Memory B cell (primary cell): ENCODE measurements around the gene TTC33.
A peak's percentile ranks its signal among the peaks of the same experiment; 100 is the strongest.
"Not testable (repeated sequence)": the region's sequence is repeated elsewhere in the genome, so short reads cannot be mapped to it uniquely, and the experiment has no call there.

Source experiments
- ATAC-seq: fragments of 150-1000 bp; cut with Tn5 transposase; 2 replicates; pipeline ENCODE4 v1.10.0; 2021; ENCODE audit warnings: low read depth, mild to moderate bottlenecking, moderate library complexity
- DNase-seq, 2 donors: peaks; one replicate each; pipeline ENCODE4 v3.0.0; 2022; ENCODE audit warnings: low spot score in 2 of 2
- H3K27ac Mint-ChIP-seq: one replicate; pipeline ENCODE4 v1.8.0; 2022; ENCODE audit warnings: mild to moderate bottlenecking, moderate library complexity, mixed read lengths
- H3K27me3 Mint-ChIP-seq: one replicate; pipeline ENCODE4 v1.8.0; 2022; ENCODE audit warnings: mixed read lengths
- H3K36me3 Mint-ChIP-seq: one replicate; pipeline ENCODE4 v1.8.0; 2022; ENCODE audit warnings: mild to moderate bottlenecking, mixed read lengths
- H3K4me1 Mint-ChIP-seq: one replicate; pipeline ENCODE4 v1.8.0; 2022; ENCODE audit warnings: mixed read lengths
- H3K4me3 Mint-ChIP-seq: one replicate; pipeline ENCODE4 v1.8.0; 2022; ENCODE audit warnings: mild to moderate bottlenecking, moderate library complexity, mixed read lengths
- H3K9me3 Mint-ChIP-seq: one replicate; pipeline ENCODE4 v1.8.0; 2022; ENCODE audit warnings: mixed read lengths

Gene TTC33

GRCh38 chr5:40601198-40601868, 154.4 kb downstream of the TTC33 start:
- peaks cover 1% of the 10 kb centered on the region for H3K9me3 Mint-ChIP-seq
- H3K4me1 Mint-ChIP-seq, result peaks cover 23% of the 10 kb centered on the region
- H3K4me3 Mint-ChIP-seq, result no peak overlapping the region
- no peaks in the 10 kb centered on the region for H3K27me3 Mint-ChIP-seq
- H3K27ac Mint-ChIP-seq, result no peak overlapping the region
- ATAC-seq, result no peak
- no peak for DNase-seq
- H3K36me3 Mint-ChIP-seq, result no peaks in the 10 kb centered on the region

DNA sequence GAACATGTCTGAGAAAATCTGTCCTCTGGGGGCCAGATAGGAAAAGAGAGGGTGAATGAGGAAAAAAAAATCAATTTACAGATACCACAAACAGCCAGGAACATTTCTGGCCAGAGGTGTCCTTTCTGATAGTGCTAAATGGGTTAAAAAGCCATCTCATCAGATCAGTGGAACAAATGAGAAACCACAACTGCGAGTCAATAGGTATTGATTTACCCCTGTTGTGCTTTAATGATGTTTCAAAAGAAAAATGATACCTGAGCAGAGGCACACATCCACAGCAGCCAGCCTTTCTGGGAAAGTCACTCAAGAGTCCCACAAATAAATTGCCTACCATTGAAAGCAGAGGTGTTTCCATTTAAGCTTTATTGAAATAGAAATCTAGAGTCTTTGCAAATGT, 155.4 kb downstream of the TTC33 start:
- Mint-ChIP-seq H3K4me1 (peaks cover 16% of the 10 kb centered on the region), H3K9me3 (peaks cover 1% of the 10 kb centered on the region), H3K4me3 (no peak overlapping the region), H3K27me3 (no peaks in the 10 kb centered on the region), H3K27ac (no peak overlapping the region), H3K36me3 (no peaks in the 10 kb centered on the region)
- ATAC-seq, result no peak
- no peak for DNase-seq

DNA sequence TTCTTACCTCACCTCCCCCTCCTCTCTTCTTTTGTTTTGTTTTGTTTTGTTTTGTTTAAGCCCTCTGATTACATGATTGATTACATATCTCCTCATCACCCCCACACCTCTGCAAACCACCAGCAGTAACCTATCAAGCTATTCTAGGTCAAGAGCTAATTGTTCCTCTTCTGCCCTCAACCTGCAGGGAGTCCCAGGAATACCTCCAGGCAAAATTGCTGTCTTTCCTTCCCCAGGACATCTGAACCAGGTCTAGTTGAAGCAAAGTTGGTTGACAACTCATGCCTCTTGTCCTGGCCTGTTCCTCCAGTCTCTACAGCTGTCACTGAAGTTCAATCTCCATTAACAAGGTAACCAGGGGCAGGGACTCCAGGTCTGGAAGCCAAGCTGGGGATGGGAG, 156.1 kb downstream of the TTC33 start:
- no peak for DNase-seq
- no peak for ATAC-seq
- Mint-ChIP-seq H3K9me3 (peaks cover 1% of the 10 kb centered on the region), H3K36me3 (no peaks in the 10 kb centered on the region), H3K4me3 (no peak overlapping the region), H3K27me3 (no peaks in the 10 kb centered on the region), H3K27ac (no peak overlapping the region), H3K4me1 (peaks cover 12% of the 10 kb centered on the region)

GRCh38 chr5:40594811-40595210, 160.9 kb downstream of the TTC33 start:
- peaks cover 19% of the 10 kb centered on the region for H3K4me1 Mint-ChIP-seq
- no peak overlapping the region for H3K27ac Mint-ChIP-seq
- H3K36me3 Mint-ChIP-seq, result no peaks in the 10 kb centered on the region
- no peaks in the 10 kb centered on the region for H3K27me3 Mint-ChIP-seq
- no peak overlapping the region for H3K4me3 Mint-ChIP-seq
- no peak for ATAC-seq
- no peak for DNase-seq
- H3K9me3 Mint-ChIP-seq, result peaks cover 2% of the 10 kb centered on the region

- not testable (repeated sequence) for H3K36me3 Mint-ChIP-seq, H3K9me3 Mint-ChIP-seq, H3K27me3 Mint-ChIP-seq
- peak overlapping the region; percentile 52 for H3K4me3 Mint-ChIP-seq
- DNase-seq, result peak in 1 of 2 donors; percentile 31
- peaks cover 16% of the 10 kb centered on the region for H3K4me1 Mint-ChIP-seq
- ATAC-seq, result peak; percentile 96
- H3K27ac Mint-ChIP-seq, result peak overlapping the region; percentile 97
Measured at GRCh38 chr5:40591727-40592396, 163.9 kb downstream of the TTC33 start.

- DNase-seq (no peak), ATAC-seq (no peak)
- H3K36me3 Mint-ChIP-seq, result peaks cover 2% of the 10 kb centered on the region
- no peaks in the 10 kb centered on the region for H3K27me3 Mint-ChIP-seq
- H3K4me1 Mint-ChIP-seq, result peaks cover 14% of the 10 kb centered on the region
- no peak overlapping the region for H3K27ac Mint-ChIP-seq
- peaks cover 2% of the 10 kb centered on the region for H3K9me3 Mint-ChIP-seq
- H3K4me3 Mint-ChIP-seq, result no peak overlapping the region
Measured at GRCh38 chr5:40587376-40587775, 168.4 kb downstream of the TTC33 start.

GRCh38 chr5:40585537-40586267, 170.1 kb downstream of the TTC33 start:
- DNase-seq (no peak), ATAC-seq (peak; percentile 35)
- Mint-ChIP-seq H3K4me1 (peaks cover 6% of the 10 kb centered on the region), H3K4me3 (no peak overlapping the region), H3K9me3 (no peaks in the 10 kb centered on the region), H3K27me3 (no peaks in the 10 kb centered on the region), H3K36me3 (peaks cover 2% of the 10 kb centered on the region), H3K27ac (no peak overlapping the region)

DNA sequence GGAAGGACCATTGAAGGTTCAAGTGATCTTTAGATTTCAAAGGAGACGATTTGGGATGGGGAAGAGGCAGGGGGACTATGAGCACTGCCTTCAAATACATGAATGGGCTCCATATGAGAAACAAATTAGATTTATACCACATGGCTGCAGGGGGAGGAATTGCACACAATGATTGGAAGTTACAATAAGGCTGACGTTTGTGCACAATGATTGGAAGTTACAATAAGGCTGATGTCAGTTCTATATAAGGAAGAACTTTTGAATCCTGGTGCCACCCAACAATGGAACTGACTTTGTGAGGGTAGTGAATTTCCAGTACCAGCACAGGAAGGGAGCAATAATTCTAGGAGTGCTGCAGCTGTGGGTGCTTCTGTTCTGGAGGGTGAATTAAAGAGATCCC, 171.7 kb downstream of the TTC33 start:
- Mint-ChIP-seq H3K27me3 (no peaks in the 10 kb centered on the region), H3K9me3 (no peaks in the 10 kb centered on the region), H3K27ac (no peak overlapping the region), H3K36me3 (peaks cover 2% of the 10 kb centered on the region), H3K4me1 (peaks cover 12% of the 10 kb centered on the region), H3K4me3 (no peak overlapping the region)
- DNase-seq (no peak), ATAC-seq (no peak)

DNA sequence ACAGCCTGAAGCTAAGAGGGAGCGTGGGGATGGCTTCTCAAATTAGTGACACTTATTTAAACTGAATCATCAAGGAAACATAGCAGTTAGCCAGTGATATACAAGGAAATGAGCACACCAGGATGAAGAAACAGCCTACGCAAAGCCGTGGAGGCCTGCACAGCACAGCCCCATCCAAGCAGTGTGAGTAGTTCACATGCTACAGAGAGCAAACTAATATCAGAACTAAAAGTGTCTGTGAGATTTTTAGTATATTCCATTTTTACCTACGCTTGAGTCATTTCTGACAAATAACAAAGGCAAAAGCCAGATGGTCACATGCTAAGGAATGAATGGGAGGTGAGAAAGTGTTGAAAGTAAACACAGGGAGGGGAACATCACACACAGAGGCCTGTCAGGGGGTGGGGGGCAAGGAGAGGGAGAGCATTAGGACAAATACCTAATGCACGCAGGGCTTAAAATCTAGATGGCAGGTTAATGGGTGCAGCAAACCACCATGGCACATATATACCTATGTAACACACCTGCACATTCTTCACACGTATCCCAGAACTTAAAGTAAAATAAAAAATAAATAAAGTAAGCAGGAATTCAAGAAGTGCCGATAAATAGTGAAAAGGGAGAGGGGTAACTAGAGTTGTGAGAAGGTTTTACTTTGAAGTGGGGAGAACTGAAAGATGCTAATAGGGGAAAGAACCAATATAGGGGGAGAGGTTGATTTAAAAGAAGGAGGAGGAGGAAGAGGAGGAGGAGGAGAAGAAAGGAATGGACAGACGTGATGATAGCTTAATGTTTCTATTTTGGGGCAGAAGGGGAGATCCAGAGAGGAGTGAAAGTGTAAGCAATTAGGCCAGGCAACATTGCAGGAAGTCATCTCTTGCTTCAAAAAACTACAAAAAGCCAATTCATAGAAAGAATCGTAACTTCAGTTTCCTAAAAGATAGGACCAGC, 177.0 kb downstream of the TTC33 start:
- Mint-ChIP-seq H3K27ac (peak overlapping the region; percentile 86), H3K27me3 (no peaks in the 10 kb centered on the region), H3K9me3 (no peaks in the 10 kb centered on the region), H3K4me1 (peaks cover 19% of the 10 kb centered on the region), H3K36me3 (no peaks in the 10 kb centered on the region), H3K4me3 (peak overlapping the region; percentile 73)
- ATAC-seq (peak; percentile 77), DNase-seq (no peak)

DNA sequence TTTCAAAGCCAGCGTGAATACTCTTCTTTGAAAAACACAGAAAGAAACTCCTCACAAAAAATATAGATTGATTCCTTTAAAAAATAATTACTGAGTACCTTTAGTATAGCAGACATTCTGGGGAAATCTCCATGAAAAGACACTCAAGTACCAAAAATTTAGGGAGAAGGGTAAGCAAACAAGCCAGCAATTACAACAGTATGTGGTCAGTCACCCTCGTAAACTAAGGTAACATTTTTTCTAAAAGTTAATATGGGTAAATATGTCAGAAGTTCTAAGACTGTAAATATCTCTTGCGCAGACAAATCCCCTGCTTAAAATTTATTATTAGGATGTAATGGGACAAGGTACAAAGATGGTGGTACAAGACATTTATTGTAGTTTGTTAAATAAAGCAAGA, 178.0 kb downstream of the TTC33 start:
- no peak overlapping the region for H3K4me3 Mint-ChIP-seq
- H3K27me3 Mint-ChIP-seq, result no peaks in the 10 kb centered on the region
- peaks cover 19% of the 10 kb centered on the region for H3K4me1 Mint-ChIP-seq
- ATAC-seq (no peak), DNase-seq (no peak)
- H3K27ac Mint-ChIP-seq, result no peak overlapping the region
- no peaks in the 10 kb centered on the region for H3K9me3 Mint-ChIP-seq
- H3K36me3 Mint-ChIP-seq, result no peaks in the 10 kb centered on the region

GRCh38 chr5:40575921-40576320, 179.8 kb downstream of the TTC33 start:
- H3K4me3 Mint-ChIP-seq, result no peak overlapping the region
- H3K27me3 Mint-ChIP-seq, result no peaks in the 10 kb centered on the region
- ATAC-seq, result no peak
- H3K9me3 Mint-ChIP-seq, result no peaks in the 10 kb centered on the region
- no peak overlapping the region for H3K27ac Mint-ChIP-seq
- H3K4me1 Mint-ChIP-seq, result peaks cover 26% of the 10 kb centered on the region
- no peak for DNase-seq
- no peaks in the 10 kb centered on the region for H3K36me3 Mint-ChIP-seq

- DNase-seq (no peak), ATAC-seq (no peak)
- H3K4me3 Mint-ChIP-seq, result no peak overlapping the region
- H3K27me3 Mint-ChIP-seq, result no peaks in the 10 kb centered on the region
- H3K4me1 Mint-ChIP-seq, result peaks cover 29% of the 10 kb centered on the region
- no peaks in the 10 kb centered on the region for H3K36me3 Mint-ChIP-seq
- no peak overlapping the region for H3K27ac Mint-ChIP-seq
- no peaks in the 10 kb centered on the region for H3K9me3 Mint-ChIP-seq
Measured at GRCh38 chr5:40575411-40575810, 180.3 kb downstream of the TTC33 start.

DNA sequence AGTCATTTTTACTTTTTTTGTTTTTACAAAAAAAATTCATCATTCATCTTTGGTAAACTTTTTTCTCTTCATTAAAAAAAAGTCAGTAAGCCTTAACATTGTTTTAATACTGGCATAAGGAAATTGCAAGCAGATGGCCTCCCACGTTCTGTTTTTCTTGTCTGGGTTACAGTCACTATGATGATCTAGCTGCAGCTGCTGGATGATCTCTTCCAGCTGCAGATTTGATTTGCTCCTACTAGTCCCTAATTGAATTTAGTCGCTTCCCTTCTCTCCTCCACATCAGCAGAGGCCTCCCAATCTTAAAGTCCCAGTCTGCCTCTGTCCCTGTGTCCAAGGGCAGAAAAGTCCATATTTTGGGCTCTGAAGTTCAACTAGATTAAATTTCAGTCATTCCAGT, 182.8 kb downstream of the TTC33 start:
- H3K9me3 Mint-ChIP-seq, result no peaks in the 10 kb centered on the region
- H3K4me1 Mint-ChIP-seq, result peaks cover 18% of the 10 kb centered on the region
- H3K4me3 Mint-ChIP-seq, result no peak overlapping the region
- DNase-seq (no peak), ATAC-seq (no peak)
- no peaks in the 10 kb centered on the region for H3K36me3 Mint-ChIP-seq
- H3K27ac Mint-ChIP-seq, result no peak overlapping the region
- H3K27me3 Mint-ChIP-seq, result no peaks in the 10 kb centered on the region

DNA sequence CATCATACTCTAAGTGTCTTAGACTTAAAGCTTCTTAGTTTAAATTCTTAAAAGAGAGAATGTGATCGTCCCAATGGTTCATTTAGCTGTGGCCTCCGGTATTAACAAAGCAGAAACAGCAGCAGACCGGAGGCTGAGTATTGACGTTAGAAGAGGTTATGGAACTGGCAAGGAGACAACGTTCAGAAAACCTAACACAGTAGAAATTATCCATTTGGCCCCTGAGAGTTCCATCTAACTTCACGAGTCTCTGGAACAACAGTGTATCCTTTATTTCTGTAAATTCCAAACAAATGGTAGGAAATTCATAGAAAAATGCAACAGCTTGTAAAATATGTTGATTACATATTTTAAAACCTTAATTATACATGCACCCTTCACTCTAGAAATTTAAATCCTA, 183.4 kb downstream of the TTC33 start:
- no peak for ATAC-seq
- Mint-ChIP-seq H3K27ac (no peak overlapping the region), H3K4me3 (no peak overlapping the region), H3K27me3 (no peaks in the 10 kb centered on the region), H3K4me1 (peaks cover 17% of the 10 kb centered on the region), H3K9me3 (no peaks in the 10 kb centered on the region), H3K36me3 (no peaks in the 10 kb centered on the region)
- no peak for DNase-seq
